Nucleus accumbens (tissue), 56 donors: ENCODE data around the gene ADGRL4.
"Not testable (repeated sequence)": the region's sequence is repeated elsewhere in the genome, so short reads cannot be mapped to it uniquely, and the experiment has no call there.

Experiments
- DNase-seq, 56 donors: peaks; one replicate each; lab custom pipeline; 2025; lab: John Stamatoyannopoulos, UW

The ADGRL4 gene

DNA sequence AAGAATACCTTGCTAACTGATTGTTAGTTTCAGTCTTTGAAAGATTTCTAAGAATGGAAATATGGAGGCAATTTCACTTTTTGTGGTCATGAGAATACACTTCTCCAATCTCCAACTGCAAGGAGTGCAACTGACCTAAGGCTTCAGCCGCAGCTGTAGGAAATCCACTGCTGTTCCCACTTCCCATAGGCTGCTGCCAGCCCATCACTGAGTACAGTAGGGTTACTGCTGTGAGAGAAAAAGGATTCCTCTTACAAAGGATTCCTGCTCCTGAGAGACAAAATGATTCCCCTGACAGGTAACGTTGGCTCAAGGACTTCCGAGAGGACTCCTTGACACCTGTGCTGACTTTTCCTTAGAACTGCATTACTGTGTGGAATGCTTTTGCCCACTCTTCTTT, 87.4 kb downstream of the ADGRL4 start:
- DNase-seq = no peak

DNA sequence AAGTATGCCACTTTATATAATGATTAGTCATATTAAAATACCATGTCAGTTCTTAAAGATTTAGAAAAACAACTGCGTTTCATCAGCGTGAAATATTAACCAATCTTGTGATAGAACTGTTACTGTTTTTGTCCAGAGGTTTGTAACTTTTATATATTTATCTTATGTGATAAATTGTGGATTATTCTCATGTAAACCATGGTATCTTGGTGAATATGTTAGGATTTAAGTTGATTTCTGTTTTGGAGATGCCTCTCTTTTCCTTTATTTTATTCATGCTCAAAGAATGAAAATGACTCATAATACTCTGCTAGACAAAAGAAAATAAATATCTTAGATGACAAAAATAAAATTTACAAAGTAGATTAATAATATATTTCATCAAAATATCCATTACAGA, 88.4 kb downstream of the ADGRL4 start:
- DNase-seq = no peak

DNA sequence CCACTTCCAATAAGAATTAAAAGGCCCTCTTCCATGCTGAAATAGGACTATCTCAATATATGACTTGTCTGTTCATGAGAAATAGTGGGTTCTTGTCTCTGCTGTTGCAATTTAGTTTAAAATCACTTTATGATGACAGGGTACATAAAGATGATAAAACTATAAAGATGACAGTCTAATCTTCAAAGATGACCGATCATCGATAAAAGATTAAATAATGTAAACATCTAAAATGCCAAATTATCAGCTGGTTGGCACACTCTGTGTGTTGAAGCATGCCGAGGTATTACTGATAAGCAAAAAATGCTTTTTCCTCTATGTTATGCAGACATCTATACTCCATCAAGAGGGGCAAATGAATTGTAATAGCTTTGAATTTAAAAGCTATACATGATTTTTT, 89.5 kb downstream of the ADGRL4 start:
- DNase-seq = no peak

DNA sequence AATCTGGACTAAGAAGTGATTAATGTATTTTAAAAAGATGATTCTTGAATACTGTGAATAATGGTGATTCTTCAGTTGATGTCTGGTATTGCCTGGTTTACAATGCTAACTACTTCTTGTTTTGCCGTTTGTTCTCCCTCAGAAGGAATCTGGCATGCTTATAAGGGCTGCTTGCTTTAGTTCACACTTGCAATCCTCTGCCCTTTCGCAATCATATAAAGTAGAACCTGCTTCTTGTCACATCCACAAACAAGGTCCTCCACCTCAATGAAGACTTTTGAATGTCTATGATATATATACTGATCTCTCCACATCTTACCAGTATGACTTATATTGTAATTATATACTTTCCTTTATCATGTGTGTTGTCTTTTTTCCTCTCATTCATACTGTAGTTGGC, 92.6 kb downstream of the ADGRL4 start:
- DNase-seq = no peak

DNA sequence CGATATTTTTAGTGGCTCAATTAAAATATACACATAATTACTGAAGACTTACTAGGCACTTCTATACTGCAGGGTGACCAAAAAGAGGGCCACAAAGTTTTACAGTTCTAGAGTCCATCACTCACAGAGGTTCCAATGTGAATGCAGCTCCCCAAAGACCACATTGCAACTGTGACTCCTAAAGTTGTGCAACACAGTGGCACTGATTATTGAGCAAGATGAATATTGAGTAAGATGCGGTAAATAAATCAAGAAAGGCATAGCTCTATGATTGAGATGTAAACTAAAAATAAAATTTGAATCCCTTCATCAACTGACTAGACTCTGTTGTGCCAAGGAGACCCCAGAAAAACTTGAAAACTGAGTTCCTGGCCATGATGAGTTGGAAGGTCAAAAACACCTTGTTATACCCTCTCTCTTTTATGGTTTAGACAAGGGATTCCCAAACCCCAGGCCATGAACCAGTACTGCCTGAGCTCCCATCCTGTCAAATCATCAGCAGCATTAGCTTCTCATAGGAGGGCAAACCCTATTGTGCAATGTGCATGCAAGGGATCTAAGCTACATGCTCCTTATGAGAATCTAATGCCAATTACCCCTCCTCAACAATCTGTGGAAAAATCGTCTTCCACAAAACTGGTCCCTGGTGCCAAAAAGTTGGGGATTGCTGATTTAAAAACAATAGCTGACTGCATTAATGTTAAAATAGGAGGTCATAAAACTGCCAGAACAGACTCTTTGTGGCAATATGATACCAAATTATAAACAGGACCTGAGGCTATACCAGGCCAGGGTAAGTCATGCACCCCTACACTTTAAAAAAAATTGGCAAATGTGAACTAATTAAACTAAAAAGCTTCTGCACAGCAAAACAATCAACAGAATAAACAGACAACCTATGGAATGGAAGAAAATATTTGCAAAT, 94.3 kb downstream of the ADGRL4 start:
- no peak for DNase-seq

DNA sequence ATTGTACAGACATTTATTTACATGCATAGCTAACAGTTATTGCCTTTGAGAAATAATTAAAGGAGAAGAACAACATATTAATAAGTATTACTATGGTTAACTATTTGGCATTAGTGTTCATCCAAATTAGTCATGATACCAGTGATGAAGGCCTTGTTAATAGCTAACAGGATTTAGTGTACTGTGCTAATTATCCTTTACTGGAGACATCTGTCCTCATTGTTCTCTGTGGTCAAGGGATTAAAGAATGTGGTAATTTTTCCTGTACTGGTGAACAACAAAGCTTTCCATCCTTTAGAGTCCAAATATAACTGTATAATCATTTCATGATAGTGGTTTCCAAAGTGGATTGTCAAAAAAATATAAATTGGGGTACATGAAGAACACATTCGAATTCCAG, 103.9 kb downstream of the ADGRL4 start:
- no peak for DNase-seq

DNA sequence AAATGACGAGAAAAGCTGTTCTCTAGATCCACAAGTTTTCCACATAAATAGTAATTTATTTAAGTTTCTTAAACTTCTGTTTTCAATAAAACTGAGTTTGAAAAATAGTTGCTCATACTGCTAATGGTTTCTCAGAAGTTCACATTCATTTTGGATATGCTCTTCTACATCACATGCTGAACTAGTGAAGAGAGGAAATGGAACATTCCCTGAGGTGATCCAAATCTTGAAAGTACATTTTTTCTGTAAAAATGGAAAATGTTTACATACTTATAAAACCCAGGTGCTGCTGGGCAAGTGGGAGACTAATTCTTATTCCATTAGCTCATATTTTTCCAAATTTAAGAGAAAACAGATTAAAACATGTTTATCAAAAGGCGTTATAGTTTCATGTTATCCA, 111.7 kb downstream of the ADGRL4 start:
- DNase-seq = no peak

DNA sequence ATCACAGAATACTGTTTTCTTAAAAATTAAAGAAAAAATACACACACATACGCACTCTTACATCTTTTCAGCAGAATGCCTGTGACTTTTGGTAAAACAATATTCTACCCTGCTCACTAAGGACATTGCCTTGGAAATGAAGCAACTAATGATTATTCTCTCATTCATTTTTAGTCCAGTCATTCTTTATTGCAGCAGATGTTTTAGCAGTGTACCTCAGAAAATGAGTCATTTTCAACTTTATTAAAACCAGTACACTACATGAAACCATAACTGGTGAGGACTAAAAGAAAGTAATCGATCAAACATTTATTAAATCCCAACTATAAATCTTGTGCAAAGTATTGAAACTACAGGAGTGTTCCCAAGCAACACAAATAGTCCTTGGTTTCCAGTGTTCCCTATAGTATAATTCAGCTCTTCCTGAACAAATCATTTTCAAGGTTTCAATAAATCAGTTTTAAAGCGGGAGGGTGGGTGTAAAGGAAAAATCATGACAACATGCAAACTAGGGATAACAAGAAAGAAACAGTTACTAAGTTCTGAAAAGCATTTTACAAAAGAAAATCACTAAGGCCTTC, 114.2 kb downstream of the ADGRL4 start:
- no peak for DNase-seq

DNA sequence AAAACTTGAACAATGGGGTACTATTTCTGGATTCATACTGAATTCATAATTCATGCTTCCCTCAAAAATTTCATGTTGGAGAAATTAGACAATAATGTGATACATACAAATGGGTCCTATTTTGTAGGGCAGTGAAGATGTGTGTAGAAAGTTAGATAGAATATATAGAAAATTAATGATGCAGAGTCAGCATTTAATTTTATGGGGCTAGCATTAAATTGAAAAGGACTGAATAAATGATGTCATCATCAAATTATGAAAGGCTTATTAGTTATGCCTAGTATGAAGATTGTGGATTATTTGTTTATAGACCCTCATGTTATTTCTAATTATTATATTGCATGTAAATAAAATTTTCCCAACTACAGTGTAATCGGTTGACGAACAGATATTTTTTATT, 119.1 kb downstream of the ADGRL4 start:
- DNase-seq = no peak

DNA sequence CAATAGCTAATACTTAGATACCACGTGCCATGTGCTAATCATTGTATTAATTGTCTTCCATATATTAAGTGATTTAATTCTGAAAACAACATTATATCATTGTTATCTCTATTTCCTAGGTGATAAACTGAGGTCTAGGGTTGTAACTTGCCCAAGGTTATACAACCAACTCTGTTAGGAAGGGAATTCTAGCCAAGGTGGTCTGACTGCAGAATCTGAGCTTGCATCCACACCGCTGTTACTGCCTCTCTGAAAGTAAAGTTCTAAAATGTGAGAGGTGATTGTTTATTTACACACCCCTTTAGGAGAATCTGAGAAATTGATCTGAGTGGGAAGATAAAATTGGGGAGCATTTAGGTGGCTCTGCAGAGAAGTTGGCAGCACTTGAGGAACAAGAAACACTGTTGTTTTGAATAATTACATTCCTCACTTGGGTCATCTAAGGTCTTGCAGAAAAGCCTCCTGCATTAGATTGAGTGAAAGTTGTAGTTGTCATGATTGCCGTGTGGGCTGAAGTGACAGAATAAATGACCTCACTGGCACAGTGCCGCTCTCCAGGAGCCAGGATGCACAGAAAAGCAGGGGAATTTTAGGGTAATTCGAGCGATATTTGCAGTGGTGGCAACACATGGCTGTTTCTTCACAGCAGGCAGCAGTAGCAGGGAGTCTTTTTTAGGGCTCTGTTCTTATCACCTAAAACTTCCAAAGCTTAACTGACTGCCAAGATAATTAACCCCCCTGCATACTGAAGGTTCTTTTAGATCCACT, 121.7 kb downstream of the ADGRL4 start:
- no peak for DNase-seq

DNA sequence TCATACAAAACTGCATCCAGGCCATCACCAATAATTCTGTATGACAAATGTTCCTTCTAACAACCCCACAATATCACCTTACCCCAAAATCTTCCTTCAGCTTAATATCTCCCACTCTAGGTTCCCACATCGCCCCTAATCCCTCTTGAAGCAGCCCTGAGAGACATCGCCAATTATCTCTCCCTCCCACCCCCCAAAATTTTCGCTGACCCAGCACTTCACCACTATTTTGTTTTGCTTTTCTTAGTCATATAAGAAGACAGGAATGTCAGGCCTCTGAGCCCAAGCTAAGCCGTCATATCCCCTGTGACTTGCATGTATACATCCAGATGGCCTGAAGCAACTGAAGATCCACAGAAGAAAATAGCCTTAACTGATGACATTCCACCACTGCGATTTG, 126.3 kb downstream of the ADGRL4 start:
- DNase-seq = no peak

DNA sequence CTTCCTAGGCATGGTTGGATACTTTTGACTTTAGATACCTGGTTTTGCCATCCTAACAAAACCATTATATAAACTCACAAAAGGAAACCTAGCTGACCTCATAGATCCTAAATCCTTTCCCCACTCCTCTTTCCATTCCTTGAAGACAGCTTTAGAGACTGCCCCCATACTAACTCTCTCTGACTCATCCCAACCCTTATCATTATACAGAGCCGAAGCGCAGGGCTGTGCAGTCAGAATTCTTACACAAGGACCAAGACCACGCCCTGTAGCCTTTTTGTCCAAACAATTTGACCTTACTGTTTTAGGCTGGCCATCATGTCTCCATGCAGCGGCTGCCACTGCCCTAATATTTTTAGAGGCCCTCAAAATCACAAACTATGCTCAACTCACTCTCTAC, 130.5 kb downstream of the ADGRL4 start:
- DNase-seq = not testable (repeated sequence)

DNA sequence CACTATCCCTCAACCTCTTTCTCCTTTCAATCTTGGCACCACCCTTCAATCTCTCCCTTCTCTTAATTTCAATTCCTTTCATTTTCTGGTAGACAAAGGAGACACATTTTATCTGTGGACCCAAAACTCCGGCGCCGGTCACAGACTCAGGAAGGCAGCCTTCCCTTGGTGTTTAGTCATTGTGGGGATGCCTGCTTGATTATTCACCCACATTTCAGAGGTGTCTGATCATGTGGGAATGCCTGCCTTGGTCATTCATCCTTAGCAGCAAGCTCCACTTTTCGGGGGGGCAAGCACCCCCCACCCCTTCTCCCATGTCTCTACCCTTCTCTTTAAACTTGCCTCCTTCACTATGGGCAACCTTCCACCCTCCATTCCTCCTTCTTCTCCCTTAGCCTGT, 133.7 kb downstream of the ADGRL4 start:
- not testable (repeated sequence) for DNase-seq

DNA sequence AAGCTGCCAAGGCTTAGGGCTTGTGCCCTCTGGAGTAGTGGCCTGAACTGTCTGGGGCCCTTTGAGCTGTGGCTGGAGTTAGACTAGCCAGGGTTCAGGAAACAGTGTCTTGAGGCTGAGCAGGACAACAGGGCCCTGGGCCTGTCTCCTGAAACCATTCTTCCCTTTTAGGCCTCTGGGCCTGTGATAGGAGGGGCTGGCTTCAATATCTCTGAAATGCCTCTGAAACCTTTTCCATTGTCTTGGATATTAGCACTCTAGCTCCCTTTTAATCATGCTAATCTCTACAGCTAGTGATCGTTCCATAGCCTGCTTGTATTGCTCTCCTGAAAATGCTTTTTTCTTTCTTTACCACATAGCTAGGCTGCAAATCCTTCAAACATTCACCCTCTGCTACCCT, 135.3 kb downstream of the ADGRL4 start:
- no peak for DNase-seq

DNA sequence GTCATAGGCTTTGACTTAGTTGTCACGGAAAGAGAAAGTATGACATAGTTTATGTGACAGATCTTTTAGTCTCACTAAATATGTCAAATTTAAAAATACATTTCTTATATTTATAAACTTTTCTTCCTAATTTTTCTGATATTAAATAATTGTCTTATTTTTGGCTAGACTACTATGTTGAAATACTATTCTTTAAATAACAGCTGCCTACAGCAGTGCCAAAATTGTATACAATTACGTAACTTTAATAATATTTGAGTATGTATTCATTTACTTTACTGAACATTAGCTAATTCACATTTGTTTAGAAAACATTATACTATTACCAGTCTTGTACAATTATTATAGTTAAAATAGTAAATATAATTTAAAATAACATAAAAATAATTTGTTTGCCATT, 137.4 kb downstream of the ADGRL4 start:
- DNase-seq = no peak

DNA sequence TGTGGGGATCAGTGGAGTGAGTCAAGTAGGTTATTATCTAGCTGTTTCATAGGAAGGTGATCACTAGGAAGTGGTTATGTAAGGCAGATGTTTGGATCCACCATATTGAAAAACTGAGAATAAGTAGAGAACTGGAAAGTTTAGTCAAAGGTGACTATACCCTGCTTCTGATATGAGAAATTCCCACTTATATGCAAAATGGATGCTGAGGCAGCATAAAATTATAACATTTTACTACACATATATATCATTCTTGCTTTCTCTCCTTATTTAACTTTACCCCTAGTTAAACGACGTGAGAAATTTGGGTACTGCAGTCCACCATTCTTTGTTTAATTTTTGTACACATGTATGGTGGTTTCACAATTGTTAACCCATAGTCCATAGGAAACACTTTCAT, 142.4 kb downstream of the ADGRL4 start:
- DNase-seq = no peak

DNA sequence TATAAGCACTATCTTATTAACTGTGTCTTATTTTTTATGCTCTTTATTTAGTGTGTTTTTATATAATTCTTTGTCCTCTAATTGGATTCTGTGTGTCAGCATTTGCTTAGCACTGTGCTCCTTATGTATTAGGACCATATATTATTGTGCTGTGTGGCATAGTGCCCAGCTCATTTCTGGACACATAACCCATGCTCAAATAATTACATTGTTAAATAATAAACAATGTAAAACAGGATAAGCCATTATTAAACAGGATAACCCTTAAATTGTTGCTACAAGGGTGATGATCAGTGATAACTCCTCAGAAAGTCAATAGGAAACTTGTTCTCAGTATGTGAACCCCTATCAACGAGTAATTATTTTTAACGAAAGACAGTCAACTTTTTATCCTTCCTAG, 150.4 kb downstream of the ADGRL4 start:
- no peak for DNase-seq

DNA sequence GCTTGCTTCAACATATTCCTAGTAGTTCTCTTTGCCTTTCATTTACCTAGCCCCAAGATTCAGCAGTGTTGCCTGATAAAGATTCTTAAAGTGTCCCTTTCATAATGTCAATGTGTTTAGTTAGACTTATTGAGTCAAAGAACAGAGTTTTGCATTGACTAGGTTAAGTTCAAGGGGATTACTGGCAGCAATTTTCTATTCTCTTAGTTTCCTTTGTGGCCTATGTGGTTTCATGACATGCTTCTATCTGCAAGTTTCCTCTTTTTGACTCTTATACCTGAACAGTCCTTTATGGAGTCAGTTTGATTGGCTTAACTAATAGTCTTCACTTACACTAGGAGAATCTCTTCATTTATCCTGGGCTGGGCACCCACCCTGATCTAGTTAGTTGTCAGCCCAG, 151.3 kb downstream of the ADGRL4 start:
- DNase-seq = no peak

DNA sequence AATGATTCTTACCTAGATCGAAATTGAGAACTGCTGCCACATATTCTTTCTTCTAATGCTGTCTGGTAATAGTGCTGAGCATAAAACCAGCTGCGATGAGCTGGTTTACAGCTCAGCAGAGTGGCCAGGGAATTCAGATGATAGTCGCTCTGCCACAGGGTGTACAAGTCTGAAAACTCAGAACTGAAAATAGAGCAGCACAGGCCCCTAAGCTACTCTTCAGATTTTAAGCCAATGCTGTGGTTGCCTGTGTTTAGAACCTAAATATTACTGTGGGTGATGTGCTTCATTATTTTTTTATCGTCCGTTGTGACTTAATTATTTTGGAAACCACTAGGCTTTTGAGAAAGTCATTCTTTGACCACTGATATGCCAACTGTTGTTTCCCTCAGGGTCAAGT, 152.0 kb downstream of the ADGRL4 start:
- DNase-seq = no peak

DNA sequence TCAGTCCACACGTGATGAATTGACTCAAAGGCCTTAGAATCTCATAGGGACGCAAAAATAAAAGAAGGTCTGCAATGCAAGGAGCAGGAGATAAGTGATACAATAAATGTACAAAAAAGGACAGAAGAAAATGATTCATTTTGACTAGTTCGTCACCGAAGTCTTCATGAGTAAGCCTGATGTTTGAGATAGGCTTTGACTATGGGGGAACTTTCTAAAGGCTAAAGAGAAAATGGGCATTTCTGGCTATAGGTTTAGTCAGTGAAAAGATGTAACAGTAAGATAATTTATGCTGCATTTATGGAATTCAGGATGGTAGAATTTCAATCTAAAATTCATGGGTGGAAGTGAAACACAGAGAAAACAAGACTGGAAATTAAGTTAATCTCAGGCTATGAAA, 163.0 kb downstream of the ADGRL4 start:
- DNase-seq = no peak

DNA sequence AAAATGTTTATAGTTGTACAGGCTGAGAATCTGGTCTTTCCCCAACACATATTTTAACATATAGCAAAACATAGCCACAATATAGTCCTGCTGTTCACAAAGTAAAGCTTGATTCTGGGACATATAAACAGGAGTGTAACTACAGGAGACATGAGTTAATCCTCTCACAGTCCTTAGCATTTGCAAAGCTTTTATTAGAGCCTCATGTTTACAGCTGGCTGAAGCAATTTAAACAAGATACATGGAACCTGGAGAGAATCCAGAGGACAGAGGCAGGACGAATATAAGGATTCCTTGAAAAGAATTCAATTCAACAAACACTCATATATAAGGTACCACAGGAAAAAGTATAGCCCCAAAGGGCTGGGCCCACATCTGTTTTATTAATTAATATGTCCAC, 163.4 kb downstream of the ADGRL4 start:
- DNase-seq = no peak
